A549 (cell line): Measurements from ENCODE around the gene GSS.

ENCODE experiments used
- CHD4 ChIP-seq: fragments of 200-600 bp; sonication (generic); IDR thresholded peaks from 2 replicates; pipeline ENCODE4 v1.6.1; 2016; ENCODE audit warnings: antibody characterized with exemption, mild to moderate bottlenecking, borderline replicate concordance
- CTCF ChIP-seq: fragments of >200 bp; sonication (Bioruptor Twin); formaldehyde crosslinking; IDR thresholded peaks from 3 replicates; pipeline ENCODE4 v1.5.1; 2016
- REST ChIP-seq: fragments of 200-600 bp; sonication (generic); IDR thresholded peaks from 2 replicates; pipeline ENCODE4 v1.6.1; 2016; ENCODE audit warnings: antibody characterized with exemption, mild to moderate bottlenecking, moderate library complexity

- TF ChIP-seq CHD4 (no peak), REST (no peak), CTCF (no peak)
These were observed 39.0 kb upstream of the GSS start for GRCh38 chr20:34994509-34995131.
